GM18861 (cell line): Measurements from ENCODE around the gene ZNF432.
"Not testable (repeated sequence)": the region's sequence is repeated elsewhere in the genome, so short reads cannot be mapped to it uniquely, and the experiment has no call there.

Experiments used
- ATAC-seq: cut with Tn5 transposase; IDR thresholded peaks from one replicate; pipeline ENCODE4 v1.9.1; 2021; ENCODE audit not compliant: unreplicated experiment

The ZNF432 gene

DNA sequence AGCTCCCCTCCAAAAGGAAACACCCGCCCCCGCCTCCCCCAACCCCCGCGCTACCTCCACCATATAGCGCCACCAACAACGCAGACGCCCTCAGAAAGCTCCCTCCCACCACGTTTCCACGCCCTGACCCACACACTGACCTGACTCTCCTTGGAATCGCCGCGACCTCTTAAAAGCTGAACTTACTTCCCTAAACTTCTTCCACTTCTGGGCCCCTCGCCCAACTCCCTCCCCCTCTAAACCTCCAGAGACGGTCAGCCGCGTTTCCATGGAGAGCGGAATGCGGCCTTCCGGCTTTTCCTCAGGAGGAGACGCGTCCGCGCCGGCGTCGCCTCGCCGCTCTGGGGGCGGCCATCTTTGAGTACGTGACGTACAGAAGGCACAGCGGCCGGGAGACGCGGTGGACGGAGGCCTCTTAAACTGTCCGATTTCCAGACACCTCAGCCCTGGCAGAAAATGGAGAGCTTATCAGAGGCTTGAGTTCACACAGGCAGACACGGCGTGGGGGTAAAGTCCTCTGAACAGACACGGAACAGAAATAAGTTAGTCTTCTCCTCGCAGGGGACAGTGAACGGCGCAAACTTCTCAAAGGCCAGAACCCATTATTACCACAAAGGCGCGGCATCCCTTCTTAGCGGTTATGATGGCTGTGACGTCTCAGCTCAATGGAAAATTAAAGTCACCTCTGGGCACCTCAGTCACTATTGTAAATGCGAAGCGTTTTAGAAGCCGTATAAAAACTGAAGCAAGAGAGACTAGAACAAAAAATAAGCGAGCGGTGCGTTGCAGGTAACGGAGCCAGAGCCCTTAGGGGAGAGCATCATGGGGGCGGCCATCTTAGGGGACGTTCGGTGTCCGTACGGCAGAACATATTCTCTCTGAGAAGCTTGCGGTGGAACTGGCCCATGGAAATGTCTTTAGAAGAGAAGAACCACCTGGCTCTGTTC, at the start of gene ZNF432:
Gene ZNF432 (minus strand): TSS at position 284 of the 947 bp plus-strand sequence. CDS start 1,970 bp downstream, outside the sequence.
- peak; percentile 81 for ATAC-seq

DNA sequence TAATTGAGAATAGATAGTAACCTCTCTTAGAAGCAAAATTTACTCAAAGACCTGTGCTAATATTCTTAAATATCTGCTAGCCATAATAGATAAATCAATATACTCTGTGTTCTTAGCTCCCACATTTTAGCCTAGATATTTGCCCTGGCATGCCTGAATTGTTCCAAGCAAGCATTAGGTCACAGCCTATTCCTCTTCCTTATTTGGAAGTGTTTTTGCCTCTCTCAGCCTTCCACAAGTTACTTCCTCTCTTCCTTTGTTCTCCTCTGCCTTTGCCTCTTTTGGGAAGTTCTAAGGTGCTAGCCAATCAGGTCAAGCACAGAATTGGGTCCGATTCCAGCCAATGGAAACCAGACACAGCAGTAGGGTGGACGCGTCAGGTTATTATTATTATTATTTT, 47.8 kb upstream of the ZNF432 start:
- ATAC-seq = not testable (repeated sequence)

DNA sequence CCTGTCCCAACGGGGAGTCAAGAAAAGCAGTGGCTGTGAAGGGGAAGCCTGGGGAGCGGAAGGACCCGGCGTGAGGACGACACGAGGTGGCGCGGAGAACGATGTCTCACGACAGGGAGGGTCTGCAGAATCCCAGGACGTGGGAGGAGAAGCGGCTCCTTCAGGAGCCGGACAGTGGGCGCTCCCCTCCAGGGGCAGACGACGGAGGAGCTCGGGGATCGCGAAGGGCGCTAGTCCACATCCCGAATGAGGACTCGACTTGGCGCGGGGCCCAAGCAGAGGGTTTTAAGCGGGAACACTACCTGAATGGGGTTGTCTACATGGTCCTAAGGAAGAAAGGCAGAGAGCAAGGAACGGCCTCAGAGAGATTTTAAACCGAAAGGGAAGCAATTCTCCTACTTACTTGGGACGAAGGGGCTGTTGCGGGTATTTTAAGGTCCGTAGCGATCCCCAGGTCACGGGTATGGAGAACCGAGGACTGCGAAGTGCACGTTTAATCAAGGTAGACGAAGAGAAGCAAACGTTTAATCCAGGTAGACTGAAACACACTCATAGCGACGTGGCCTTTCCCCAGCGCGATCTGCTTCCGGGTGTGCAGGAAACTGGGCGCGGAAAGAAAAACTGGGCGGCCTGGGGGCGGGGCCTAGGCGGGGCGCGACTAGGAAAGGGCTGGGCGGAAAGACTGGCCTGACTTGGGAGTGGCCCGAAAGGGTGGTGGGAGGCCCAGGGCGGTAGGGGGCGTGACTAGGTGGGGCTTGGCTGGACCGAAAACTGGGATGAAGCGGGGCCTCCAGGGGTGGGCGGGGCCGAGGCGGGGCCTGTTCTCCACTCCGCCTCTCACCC, 46.8 kb upstream of the ZNF432 start, which contains the start of gene ZNF841:
Gene ZNF841 (minus strand): TSS at position 594 of the 843 bp plus-strand sequence. CDS start 10,964 bp downstream, outside the sequence.
- no peak for ATAC-seq

DNA sequence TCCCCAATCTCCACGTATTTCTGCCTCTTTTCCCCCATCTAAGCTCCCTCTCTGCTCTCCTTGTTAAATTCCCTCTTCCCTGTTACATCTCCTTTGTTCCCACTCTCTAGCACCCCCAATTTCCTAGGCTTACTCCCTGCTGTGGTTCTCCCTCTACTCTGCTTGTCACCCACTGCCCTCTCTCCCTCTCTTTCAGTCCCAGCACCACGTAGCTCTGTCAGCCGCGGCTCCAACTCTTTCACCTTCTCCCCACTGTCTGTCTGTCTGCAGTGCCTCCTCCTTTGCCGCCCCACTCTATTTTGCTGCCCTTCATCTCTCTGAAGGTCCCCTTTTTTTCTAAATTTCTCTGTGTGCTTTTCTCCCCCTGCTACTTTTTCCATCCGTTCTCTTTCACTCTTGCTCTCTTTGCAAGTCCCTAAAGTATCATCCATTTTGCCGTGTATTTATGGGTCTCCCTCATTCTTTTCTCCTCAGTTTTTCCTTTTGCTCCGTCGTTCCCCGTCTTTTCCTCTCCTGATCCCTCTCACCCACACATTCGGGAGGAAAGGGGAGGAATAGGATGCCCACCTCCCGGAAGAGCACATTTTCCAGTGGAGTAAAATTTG, 46.0 kb upstream of the ZNF432 start:
- ATAC-seq = no peak

GRCh38 chr19:52086481-52086880, 37.8 kb upstream of the ZNF432 start:
- no peak for ATAC-seq

GRCh38 chr19:52070496-52070895, 21.9 kb upstream of the ZNF432 start:
- ATAC-seq = no peak

- ATAC-seq = no peak
Observed at GRCh38 chr19:52069653-52070052, 21.0 kb upstream of the ZNF432 start.

- no peak for ATAC-seq
Observed at GRCh38 chr19:52066258-52066863, 17.7 kb upstream of the ZNF432 start.

DNA sequence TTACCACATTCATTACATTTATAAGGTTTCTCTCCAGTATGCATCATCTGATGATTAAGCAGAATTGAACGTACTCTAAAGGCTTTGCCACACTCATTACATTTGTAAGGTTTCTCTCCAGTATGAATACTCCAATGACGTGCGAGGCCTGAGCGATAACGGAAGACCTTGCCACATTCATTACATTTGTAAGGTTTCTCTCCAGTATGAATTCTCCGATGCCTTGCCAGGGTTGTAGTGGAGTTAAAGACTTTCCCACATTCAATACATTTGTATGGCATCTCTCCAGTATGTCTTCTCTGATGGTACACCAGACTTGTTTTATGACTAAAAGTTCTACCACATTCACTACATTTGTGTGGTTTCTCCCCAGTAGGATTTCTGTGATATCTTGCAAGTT, 16.8 kb upstream of the ZNF432 start:
- ATAC-seq = no peak

DNA sequence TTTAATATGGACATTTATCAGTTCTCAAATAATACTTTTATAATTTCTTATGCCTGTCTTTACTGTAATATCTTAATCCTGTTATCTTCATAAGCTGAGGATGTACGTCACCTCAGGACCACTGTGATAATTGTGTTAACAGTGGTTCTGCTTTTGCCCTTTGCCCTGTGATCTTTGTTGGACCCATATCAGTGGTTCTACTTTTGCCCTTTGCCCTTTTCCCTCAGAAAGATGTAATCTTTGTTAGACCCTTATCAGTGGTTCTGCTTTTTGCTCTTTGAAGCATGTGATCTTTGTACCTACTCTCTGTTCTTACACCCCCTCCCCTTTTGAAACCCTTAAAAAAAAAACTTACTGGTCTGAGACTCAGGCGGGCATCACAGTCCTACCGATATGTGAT, 7.8 kb upstream of the ZNF432 start:
- ATAC-seq = not testable (repeated sequence)

DNA sequence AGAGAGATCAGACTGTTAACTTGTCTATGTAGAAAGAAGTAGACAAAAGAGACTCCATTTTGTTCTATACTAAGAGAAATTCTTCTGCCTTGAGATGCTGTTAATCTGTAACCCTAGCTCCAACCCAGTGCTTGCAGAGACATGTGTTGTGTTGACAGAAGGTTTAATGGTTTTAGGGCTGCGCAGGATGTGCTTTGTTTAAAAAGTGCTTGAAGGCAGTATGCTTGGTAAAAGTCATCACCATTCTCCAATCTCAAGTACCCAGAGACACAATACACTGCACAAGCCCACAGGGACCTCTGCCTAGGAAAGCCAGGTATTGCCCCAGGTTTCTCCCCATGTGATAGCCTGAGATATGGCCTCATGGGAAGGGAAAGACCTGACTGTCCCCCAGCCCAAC, 3.1 kb upstream of the ZNF432 start:
- ATAC-seq = not testable (repeated sequence)

- no peak for ATAC-seq
Observed at GRCh38 chr19:52039169-52039568, 9.5 kb downstream of the ZNF432 start.

- no peak for ATAC-seq
Observed at GRCh38 chr19:52034051-52034728, 14.4 kb downstream of the ZNF432 start.

GRCh38 chr19:52028780-52029123, 19.9 kb downstream of the ZNF432 start:
- ATAC-seq = no peak

DNA sequence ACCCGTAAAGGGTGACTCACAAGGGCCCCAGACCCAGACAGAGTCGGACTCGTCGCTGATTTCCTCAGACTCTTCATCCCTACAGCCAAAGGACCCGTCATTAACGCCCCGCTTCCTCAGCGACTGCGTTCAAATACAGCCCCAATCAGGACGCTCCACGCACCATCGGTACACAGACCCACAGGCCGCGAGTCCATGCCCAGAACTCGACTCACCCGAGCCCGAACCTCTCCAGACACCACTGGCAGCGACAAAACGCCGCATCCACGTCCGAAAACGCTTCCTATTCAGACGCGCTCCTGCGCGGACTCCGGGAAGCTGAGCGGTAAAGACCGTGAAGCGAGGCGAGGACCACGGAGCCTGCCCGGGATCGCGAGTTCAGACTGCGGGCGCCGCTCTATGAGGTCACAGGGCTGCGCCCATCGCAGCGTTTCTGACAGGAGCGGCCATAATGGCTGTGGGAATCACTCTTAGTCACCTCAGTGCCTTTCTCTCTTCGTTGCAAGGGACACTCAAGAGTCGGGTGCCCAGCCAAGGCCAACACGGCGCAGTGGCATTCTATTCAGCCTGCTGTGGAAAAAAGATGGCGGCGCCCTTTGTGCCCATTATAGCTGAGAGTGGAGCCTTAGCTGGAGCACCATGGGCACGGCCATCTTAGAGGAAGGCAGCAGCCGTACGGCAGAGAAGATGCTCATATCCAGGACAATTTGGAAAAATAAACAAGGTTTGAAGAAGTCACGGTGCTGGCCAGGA, 20.4 kb downstream of the ZNF432 start, which contains the start of gene ZNF614:
Gene ZNF614 (minus strand): TSS at position 353 of the 753 bp plus-strand sequence. CDS start 2,634 bp downstream, outside the sequence.
- ATAC-seq = peak; percentile 93

- ATAC-seq = not testable (repeated sequence)
Observed at GRCh38 chr19:52026255-52026990, 22.2 kb downstream of the ZNF432 start.

DNA sequence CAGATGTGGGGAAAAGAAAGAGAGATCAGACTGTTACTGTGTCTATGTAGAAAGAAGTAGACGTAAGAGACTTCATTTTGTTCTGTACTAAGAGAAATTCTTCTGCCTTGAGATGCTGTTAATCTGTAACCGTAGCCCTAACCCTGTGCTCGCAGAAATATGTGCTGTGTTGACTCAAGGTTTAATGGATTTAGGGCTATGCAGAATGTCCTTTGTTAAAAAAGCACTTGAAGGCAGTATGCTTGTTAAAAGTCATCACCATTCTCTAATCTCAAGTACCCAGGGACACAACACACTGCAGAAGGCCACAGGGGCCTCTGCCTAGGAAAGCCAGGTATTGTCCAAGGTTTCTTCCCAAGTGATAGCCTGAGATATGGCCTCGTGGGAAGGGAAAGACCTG, 24.2 kb downstream of the ZNF432 start:
- not testable (repeated sequence) for ATAC-seq

GRCh38 chr19:52022193-52022592, 26.4 kb downstream of the ZNF432 start:
- ATAC-seq = no peak

- no peak for ATAC-seq
Observed at GRCh38 chr19:52020506-52020905, 28.1 kb downstream of the ZNF432 start.
